ENCODE measurements around the gene TBCCD1.

TBCCD1 gene

DNA sequence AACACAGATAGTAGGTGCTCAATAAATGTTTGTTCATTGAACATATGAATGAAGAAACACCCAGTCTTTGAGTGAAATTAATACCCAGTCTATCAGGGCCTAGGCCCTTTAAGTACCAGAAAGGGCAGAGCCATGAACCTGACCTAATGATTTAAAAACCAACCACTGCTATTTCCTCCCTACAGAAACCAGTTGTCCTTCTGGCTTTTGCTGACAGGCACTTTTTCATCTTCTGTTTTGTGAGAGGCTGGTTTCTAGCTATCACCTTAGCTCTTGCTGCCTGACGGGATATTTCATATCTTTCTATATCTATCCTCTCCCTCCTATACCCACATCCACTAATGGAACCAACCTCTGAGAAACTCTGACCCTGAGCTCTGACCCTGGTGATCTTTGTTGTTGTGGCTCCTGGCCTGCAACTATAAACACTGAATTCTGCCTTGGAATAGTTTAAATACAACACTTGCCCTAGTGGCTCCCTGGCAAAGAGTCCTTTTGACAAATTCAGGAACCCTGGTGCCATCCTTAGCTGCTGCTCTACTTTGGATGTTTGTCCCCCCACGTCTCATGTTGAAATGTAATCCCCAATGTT, 41.6 kb upstream of the TBCCD1 start:
- Histone ChIP-seq H3K27me3 (ENCODE audit: insufficient read depth, poor library complexity, severe bottlenecking) (no peaks in the 10 kb centered on the region), H3K27ac (ENCODE audit: poor library complexity, severe bottlenecking) (no peak overlapping the region), H3K4me3 (ENCODE audit: severe bottlenecking) (no peak overlapping the region), H3K4me1 (ENCODE audit: insufficient read depth, poor library complexity, severe bottlenecking) (peaks cover 3% of the 10 kb centered on the region), H3K9me3 (ENCODE audit: severe bottlenecking) (no peaks in the 10 kb centered on the region), H3K36me3 (ENCODE audit: low read depth) (no peaks in the 10 kb centered on the region)
- no peak for DNase-seq (ENCODE audit: low spot score)
- TF ChIP-seq, protein P1, sequence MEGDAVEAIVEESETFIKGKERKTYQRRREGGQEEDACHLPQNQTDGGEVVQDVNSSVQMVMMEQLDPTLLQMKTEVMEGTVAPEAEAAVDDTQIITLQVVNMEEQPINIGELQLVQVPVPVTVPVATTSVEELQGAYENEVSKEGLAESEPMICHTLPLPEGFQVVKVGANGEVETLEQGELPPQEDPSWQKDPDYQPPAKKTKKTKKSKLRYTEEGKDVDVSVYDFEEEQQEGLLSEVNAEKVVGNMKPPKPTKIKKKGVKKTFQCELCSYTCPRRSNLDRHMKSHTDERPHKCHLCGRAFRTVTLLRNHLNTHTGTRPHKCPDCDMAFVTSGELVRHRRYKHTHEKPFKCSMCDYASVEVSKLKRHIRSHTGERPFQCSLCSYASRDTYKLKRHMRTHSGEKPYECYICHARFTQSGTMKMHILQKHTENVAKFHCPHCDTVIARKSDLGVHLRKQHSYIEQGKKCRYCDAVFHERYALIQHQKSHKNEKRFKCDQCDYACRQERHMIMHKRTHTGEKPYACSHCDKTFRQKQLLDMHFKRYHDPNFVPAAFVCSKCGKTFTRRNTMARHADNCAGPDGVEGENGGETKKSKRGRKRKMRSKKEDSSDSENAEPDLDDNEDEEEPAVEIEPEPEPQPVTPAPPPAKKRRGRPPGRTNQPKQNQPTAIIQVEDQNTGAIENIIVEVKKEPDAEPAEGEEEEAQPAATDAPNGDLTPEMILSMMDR (IDR thresholded peaks at IDR 0.05; ENCODE audit: poor library complexity, severe bottlenecking), result no peak
- no peak for ATAC-seq (ENCODE audit: low read depth)

GRCh38 chr3:186605561-186606545, 38.7 kb upstream of the TBCCD1 start:
- DNase-seq (ENCODE audit: low spot score), result no peak

GRCh38 chr3:186605078-186605477, 37.9 kb upstream of the TBCCD1 start:
- no peaks in the 10 kb centered on the region for H3K9me3 ChIP-seq (ENCODE audit: severe bottlenecking)
- peak; percentile 32; the same call in 1 of the 3 replicates for ATAC-seq (ENCODE audit: low read depth)
- no peaks in the 10 kb centered on the region for H3K36me3 ChIP-seq (ENCODE audit: low read depth)
- DNase-seq (ENCODE audit: low spot score), result no peak
- TF ChIP-seq, protein P1 (IDR thresholded peaks at IDR 0.05; ENCODE audit: poor library complexity, severe bottlenecking), result no peak
- H3K27me3 ChIP-seq (ENCODE audit: insufficient read depth, poor library complexity, severe bottlenecking), result no peaks in the 10 kb centered on the region
- no peak overlapping the region for H3K27ac ChIP-seq (ENCODE audit: poor library complexity, severe bottlenecking)
- H3K4me1 ChIP-seq (ENCODE audit: insufficient read depth, poor library complexity, severe bottlenecking), result peaks cover 3% of the 10 kb centered on the region
- no peak overlapping the region for H3K4me3 ChIP-seq (ENCODE audit: severe bottlenecking)

More at GRCh38 chr3:186605561-186606545, 38.7 kb upstream of the TBCCD1 start:
- H3K9me3 ChIP-seq (ENCODE audit: severe bottlenecking), result no peaks in the 10 kb centered on the region
- no peak overlapping the region for H3K4me3 ChIP-seq (ENCODE audit: severe bottlenecking)
- peaks cover 3% of the 10 kb centered on the region for H3K4me1 ChIP-seq (ENCODE audit: insufficient read depth, poor library complexity, severe bottlenecking)
- no peaks in the 10 kb centered on the region for H3K36me3 ChIP-seq (ENCODE audit: low read depth)
- TF ChIP-seq, protein P1 (IDR thresholded peaks at IDR 0.05; ENCODE audit: poor library complexity, severe bottlenecking), result no peak
- ATAC-seq (ENCODE audit: low read depth), result no peak
- H3K27ac ChIP-seq (ENCODE audit: poor library complexity, severe bottlenecking), result no peak overlapping the region
- H3K27me3 ChIP-seq (ENCODE audit: insufficient read depth, poor library complexity, severe bottlenecking), result no peaks in the 10 kb centered on the region

DNA sequence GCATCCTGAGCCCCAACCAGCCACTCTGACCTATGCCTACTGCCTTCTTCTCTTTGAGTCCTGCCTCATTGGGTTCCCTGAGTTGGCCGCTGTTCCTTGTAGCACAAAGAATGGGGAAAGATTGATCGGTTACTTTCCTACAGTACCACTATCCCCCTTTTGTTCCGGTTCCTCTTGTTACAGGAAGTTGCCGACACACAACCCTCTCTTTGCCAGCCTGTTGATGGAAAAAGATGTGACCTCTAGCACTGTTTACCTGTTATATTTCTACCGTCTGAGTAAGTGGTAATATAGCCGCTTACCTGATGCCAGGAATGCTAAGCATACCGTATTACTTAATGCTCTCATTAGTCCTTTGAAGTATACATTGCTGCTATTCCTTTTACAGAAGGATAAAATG, 36.0 kb upstream of the TBCCD1 start:
- no peak overlapping the region for H3K4me3 ChIP-seq (ENCODE audit: severe bottlenecking)
- H3K27ac ChIP-seq (ENCODE audit: poor library complexity, severe bottlenecking), result no peak overlapping the region
- TF ChIP-seq, protein P1 (IDR thresholded peaks at IDR 0.05; ENCODE audit: poor library complexity, severe bottlenecking), result no peak
- no peaks in the 10 kb centered on the region for H3K36me3 ChIP-seq (ENCODE audit: low read depth)
- no peaks in the 10 kb centered on the region for H3K27me3 ChIP-seq (ENCODE audit: insufficient read depth, poor library complexity, severe bottlenecking)
- H3K9me3 ChIP-seq (ENCODE audit: severe bottlenecking), result no peaks in the 10 kb centered on the region
- DNase-seq (ENCODE audit: low spot score) (no peak), ATAC-seq (ENCODE audit: low read depth) (no peak)
- H3K4me1 ChIP-seq (ENCODE audit: insufficient read depth, poor library complexity, severe bottlenecking), result peaks cover 3% of the 10 kb centered on the region

All from RWPE2 (cell line).